Measurements from ENCODE around the gene LRFN4. TPM values are rescaled to one million over a fixed set of nuclear protein-coding genes. Genes with fewer than 3 reads are reported as not detected.
A peak's percentile ranks its signal among the peaks of the same experiment; 100 is the strongest.

Gene LRFN4
- total RNA-seq, 4 donors from 2014 or later: 7.1 to 17.5 (median 9.2) TPM

- Histone ChIP-seq H3K36me3 (peaks cover 0 to 28% of the 10 kb centered on the region in 2 donors), H3K9me3 (no peaks in the 10 kb centered on the region), H3K4me1 (peaks cover 0 to 26% (median 8%) of the 10 kb centered on the region in 3 donors), H3K4me3 (no peak overlapping the region), H3K27ac (peak overlapping the region in 3 of 4 donors; percentile 86 to 96 (median 94)), H3K27me3 (no peaks in the 10 kb centered on the region)
- no peak for ATAC-seq
- TF ChIP-seq, protein P1, sequence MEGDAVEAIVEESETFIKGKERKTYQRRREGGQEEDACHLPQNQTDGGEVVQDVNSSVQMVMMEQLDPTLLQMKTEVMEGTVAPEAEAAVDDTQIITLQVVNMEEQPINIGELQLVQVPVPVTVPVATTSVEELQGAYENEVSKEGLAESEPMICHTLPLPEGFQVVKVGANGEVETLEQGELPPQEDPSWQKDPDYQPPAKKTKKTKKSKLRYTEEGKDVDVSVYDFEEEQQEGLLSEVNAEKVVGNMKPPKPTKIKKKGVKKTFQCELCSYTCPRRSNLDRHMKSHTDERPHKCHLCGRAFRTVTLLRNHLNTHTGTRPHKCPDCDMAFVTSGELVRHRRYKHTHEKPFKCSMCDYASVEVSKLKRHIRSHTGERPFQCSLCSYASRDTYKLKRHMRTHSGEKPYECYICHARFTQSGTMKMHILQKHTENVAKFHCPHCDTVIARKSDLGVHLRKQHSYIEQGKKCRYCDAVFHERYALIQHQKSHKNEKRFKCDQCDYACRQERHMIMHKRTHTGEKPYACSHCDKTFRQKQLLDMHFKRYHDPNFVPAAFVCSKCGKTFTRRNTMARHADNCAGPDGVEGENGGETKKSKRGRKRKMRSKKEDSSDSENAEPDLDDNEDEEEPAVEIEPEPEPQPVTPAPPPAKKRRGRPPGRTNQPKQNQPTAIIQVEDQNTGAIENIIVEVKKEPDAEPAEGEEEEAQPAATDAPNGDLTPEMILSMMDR (IDR thresholded peaks at IDR 0.05): no peak
- TF ChIP-seq EP300 (IDR thresholded peaks at IDR 0.05): no peak
- TF ChIP-seq POLR2A (IDR thresholded peaks at IDR 0.05): no peak
- TF ChIP-seq POLR2AphosphoS5 (IDR thresholded peaks at IDR 0.05): no peak
- 100% methylated on average over 2 of the region's 15 CpGs; no CpG with 5 or more reads in 1 of the 2 donors for whole genome bisulfite sequencing, 2 donors (ENCODE audit: low coverage in 1 of 2)
These were observed 2.1 kb upstream of the LRFN4 start for GRCh38 chr11:66854729-66855211.

GRCh38 chr11:66855574-66856495 lies 1.0 kb upstream of the LRFN4 start:
- H3K27ac ChIP-seq: peak overlapping the region; percentile 68 to 96 (median 90)
- TF ChIP-seq, protein P1 (IDR thresholded peaks at IDR 0.05): peak in 1 of 4 experiments; percentile 17
- TF ChIP-seq EP300 (IDR thresholded peaks at IDR 0.05) (no peak), POLR2A (IDR thresholded peaks at IDR 0.05) (peak; percentile 68 to 88), POLR2AphosphoS5 (IDR thresholded peaks at IDR 0.05) (peak; percentile 69)
- H3K27me3 ChIP-seq: no peaks in the 10 kb centered on the region
- peaks cover 0 to 23% of the 10 kb centered on the region in 2 donors for H3K36me3 ChIP-seq
- ATAC-seq: peak; percentile 95
- peak overlapping the region; percentile 74 to 77 for H3K4me3 ChIP-seq
- H3K9me3 ChIP-seq: no peaks in the 10 kb centered on the region
- peaks cover 0 to 26% (median 8%) of the 10 kb centered on the region in 3 donors for H3K4me1 ChIP-seq
- WGBS, 2 donors (ENCODE audit: low coverage in 1 of 2): 41 to 60% methylated on average over 1 to 2 of the region's 51 CpGs

DNA sequence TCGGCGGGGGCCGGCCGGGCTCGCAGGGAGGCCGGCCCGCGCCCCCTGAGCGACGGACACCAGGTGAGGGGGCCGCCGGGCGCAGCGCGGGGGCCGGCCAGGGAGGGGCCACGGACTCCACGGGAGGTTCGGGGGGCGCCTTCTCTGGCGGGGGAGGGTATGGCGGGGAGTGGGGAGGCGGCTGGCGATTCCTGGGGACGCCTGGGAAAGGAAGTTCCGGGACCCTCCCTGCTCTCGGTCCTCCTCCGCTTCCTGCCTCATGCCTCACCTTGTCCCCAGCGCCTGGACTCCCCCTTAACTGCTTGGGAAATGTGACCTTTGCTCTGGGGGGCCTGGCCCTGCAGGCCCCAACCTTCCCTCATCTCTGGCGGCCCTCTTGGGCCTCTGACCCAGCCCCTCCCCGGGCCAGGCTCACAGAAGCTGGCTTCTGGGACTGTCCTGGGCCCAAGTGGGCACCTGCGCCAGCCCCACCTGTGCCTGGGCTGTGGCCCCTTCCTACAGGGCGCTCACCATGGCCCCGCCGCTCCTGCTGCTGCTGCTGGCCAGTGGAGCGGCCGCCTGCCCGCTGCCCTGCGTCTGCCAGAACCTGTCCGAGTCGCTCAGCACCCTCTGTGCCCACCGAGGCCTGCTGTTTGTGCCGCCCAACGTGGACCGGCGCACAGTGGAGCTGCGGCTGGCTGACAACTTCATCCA lies 516 bp downstream of the LRFN4 start:
- 45 to 80% methylated on average over 4 of the region's 47 CpGs for WGBS, 2 donors (ENCODE audit: low coverage in 1 of 2)
- Histone ChIP-seq H3K27me3 (no peaks in the 10 kb centered on the region), H3K27ac (peak overlapping the region in 3 of 4 donors; percentile 86 to 96 (median 94)), H3K9me3 (no peaks in the 10 kb centered on the region), H3K4me3 (peak overlapping the region; percentile 74 to 77), H3K4me1 (peaks cover 0 to 26% (median 8%) of the 10 kb centered on the region in 3 donors), H3K36me3 (peaks cover 0 to 23% of the 10 kb centered on the region in 2 donors)
- TF ChIP-seq, protein P1 (IDR thresholded peaks at IDR 0.05): no peak
- TF ChIP-seq POLR2AphosphoS5 (IDR thresholded peaks at IDR 0.05) (no peak), EP300 (IDR thresholded peaks at IDR 0.05) (no peak), POLR2A (IDR thresholded peaks at IDR 0.05) (no peak)
- no peak for ATAC-seq

DNA sequence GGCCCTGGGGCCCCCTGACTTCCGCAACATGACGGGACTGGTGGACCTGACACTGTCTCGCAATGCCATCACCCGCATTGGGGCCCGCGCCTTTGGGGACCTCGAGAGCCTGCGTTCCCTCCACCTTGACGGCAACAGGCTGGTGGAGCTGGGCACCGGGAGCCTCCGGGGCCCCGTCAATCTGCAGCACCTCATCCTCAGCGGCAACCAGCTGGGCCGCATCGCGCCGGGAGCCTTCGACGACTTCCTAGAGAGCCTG lies 992 bp downstream of the LRFN4 start:
- Histone ChIP-seq H3K27ac (peak overlapping the region in 2 of 4 donors; percentile 86 to 94), H3K36me3 (peaks cover 0 to 23% of the 10 kb centered on the region in 2 donors), H3K4me3 (no peak overlapping the region), H3K27me3 (no peaks in the 10 kb centered on the region), H3K9me3 (no peaks in the 10 kb centered on the region), H3K4me1 (peaks cover 0 to 26% (median 8%) of the 10 kb centered on the region in 3 donors)
- no CpG with 5 or more reads among the region's 19 CpGs for WGBS, 2 donors (ENCODE audit: low coverage in 1 of 2)
- ATAC-seq: no peak
- no peak for TF ChIP-seq POLR2AphosphoS5 (IDR thresholded peaks at IDR 0.05)

DNA sequence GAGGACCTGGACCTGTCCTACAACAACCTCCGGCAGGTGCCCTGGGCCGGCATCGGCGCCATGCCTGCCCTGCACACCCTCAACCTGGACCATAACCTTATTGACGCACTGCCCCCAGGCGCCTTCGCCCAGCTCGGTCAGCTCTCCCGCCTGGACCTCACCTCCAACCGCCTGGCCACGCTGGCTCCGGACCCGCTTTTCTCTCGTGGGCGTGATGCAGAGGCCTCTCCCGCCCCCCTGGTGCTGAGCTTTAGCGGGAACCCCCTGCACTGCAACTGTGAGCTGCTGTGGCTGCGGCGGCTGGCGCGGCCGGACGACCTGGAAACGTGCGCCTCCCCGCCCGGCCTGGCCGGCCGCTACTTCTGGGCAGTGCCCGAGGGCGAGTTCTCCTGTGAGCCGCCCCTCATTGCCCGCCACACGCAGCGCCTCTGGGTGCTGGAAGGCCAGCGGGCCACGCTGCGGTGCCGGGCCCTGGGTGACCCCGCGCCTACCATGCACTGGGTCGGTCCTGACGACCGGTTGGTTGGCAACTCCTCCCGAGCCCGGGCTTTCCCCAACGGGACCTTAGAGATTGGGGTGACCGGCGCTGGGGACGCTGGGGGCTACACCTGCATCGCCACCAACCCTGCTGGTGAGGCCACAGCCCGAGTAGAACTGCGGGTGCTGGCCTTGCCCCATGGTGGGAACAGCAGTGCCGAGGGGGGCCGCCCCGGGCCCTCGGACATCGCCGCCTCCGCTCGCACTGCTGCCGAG lies 1.5 kb downstream of the LRFN4 start:
- no peak for ATAC-seq
- Histone ChIP-seq H3K27ac (peak overlapping the region in 1 of 4 donors; percentile 86), H3K27me3 (no peaks in the 10 kb centered on the region), H3K4me1 (peaks cover 0 to 26% (median 8%) of the 10 kb centered on the region in 3 donors), H3K36me3 (peaks cover 0 to 23% of the 10 kb centered on the region in 2 donors), H3K9me3 (no peaks in the 10 kb centered on the region), H3K4me3 (no peak overlapping the region)
- TF ChIP-seq EP300 (IDR thresholded peaks at IDR 0.05) (no peak), POLR2AphosphoS5 (IDR thresholded peaks at IDR 0.05) (no peak), POLR2A (IDR thresholded peaks at IDR 0.05) (no peak)
- TF ChIP-seq, protein P1 (IDR thresholded peaks at IDR 0.05): no peak
- WGBS, 2 donors (ENCODE audit: low coverage in 1 of 2): 100% methylated on average over 3 of the region's 62 CpGs; no CpG with 5 or more reads in 1 of the 2 donors
